PFSK-1 (cell line): ENCODE results near the gene CEP57.

Experiments used
- POLR2AphosphoS5 ChIP-seq: IDR thresholded peaks from 2 replicates; pipeline ENCODE4 v1.6.1; 2012; ENCODE audit warnings: low read depth, mild to moderate bottlenecking, control low read depth, low read length, moderate library complexity
- TF ChIP-seq, protein P1 (sequence below), 2 experiments: IDR thresholded peaks; 2 replicates each; pipeline versions ENCODE4 v1.6.1 to v1.8.0; 2011 to 2012; ENCODE audit warnings: low read depth in 2 of 2, low read length in 2 of 2, control low read depth in 1 of 2, inconsistent platforms in 1 of 2, mild to moderate bottlenecking in 1 of 2, moderate library complexity in 1 of 2; ENCODE audit not compliant: insufficient read depth in 1 of 2

DNA sequence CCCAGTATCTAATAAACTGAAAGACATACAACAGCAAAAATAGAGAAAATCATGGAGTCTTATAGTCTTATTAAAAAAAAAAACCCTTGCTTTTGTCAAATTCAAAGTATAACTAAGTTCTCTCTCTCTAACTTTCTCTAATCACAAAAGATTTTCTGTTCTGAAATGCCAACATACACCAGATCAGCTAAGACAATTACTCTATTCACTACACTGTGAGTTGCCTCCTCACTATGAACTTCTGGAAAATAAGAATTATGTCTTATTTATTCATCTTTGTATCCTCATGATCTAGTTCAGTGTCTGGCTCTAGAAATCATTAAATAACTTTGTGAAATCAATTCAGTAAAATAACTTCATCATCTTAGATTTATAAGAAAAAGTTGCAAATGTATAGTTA, 13.4 kb upstream of the CEP57 start:
- TF ChIP-seq, protein P1, sequence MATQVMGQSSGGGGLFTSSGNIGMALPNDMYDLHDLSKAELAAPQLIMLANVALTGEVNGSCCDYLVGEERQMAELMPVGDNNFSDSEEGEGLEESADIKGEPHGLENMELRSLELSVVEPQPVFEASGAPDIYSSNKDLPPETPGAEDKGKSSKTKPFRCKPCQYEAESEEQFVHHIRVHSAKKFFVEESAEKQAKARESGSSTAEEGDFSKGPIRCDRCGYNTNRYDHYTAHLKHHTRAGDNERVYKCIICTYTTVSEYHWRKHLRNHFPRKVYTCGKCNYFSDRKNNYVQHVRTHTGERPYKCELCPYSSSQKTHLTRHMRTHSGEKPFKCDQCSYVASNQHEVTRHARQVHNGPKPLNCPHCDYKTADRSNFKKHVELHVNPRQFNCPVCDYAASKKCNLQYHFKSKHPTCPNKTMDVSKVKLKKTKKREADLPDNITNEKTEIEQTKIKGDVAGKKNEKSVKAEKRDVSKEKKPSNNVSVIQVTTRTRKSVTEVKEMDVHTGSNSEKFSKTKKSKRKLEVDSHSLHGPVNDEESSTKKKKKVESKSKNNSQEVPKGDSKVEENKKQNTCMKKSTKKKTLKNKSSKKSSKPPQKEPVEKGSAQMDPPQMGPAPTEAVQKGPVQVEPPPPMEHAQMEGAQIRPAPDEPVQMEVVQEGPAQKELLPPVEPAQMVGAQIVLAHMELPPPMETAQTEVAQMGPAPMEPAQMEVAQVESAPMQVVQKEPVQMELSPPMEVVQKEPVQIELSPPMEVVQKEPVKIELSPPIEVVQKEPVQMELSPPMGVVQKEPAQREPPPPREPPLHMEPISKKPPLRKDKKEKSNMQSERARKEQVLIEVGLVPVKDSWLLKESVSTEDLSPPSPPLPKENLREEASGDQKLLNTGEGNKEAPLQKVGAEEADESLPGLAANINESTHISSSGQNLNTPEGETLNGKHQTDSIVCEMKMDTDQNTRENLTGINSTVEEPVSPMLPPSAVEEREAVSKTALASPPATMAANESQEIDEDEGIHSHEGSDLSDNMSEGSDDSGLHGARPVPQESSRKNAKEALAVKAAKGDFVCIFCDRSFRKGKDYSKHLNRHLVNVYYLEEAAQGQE (IDR thresholded peaks at IDR 0.05; ENCODE audit: insufficient read depth in 1 of 2, low read depth in 2 of 2, low read length in 2 of 2) = no peak
- TF ChIP-seq POLR2AphosphoS5 = no peak
